GM21515 (cell line): ENCODE results near the gene AFF4.

Experiments used
- ATAC-seq: cut with Tn5 transposase; IDR thresholded peaks from one replicate; pipeline ENCODE4 v1.9.1; 2021; ENCODE audit not compliant: unreplicated experiment

AFF4 gene

DNA sequence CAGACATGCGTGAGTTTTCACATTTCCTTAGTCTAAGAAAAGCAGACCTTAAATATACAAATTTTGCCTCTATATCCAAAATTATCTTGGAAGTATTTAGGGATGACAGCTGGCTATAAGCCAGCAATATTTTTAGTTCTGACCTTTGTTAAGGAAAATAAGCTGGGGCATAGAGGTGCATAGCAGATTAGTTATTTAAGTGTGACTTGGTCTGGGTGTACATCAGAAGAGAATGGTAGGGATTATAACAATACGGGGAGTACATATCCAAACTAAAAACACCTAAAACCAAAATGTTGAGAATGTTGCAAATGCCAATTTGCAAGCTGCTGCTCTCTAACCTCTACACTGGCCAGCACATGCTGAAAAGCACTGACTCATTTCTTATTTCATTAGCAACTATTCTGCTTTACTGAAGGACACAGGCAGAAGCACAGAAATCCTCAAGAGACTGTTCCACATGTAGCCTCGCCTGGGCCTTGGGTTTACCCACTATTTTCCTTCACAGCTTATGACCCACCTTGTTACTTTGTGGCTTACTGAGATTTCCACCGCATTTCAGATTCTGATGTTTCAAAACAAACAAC is 67.6 kb downstream of the AFF4 start:
- no peak for ATAC-seq

- ATAC-seq, result no peak
Measured at GRCh38 chr5:132890817-132891216, 72.6 kb downstream of the AFF4 start.

- ATAC-seq, result no peak
Measured at GRCh38 chr5:132889501-132889900, 73.9 kb downstream of the AFF4 start.

DNA sequence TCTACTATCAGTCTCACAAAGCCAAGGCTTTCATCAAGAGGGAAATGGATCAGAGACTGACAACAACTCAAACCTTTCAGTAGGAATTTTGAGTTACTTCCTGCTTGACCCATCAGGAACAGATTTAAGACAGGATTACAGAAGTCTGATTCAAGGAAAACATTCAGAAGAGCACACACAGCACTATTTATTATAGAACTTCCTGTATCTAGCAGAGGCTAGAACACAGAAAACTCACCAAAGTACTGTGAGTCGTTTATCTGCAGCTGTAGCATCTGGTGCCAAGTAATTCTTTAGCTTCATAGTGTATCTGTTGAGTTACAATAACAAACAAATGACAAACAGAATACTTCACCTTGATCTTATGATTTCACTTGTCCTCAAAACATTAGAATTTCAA is 76.2 kb downstream of the AFF4 start:
- ATAC-seq, result no peak

- no peak for ATAC-seq
Measured at GRCh38 chr5:132886064-132886823, 77.2 kb downstream of the AFF4 start.

- ATAC-seq, result no peak
Measured at GRCh38 chr5:132884548-132884947, 78.9 kb downstream of the AFF4 start.

GRCh38 chr5:132883261-132883834 is 80.1 kb downstream of the AFF4 start:
- no peak for ATAC-seq

- ATAC-seq, result no peak
Measured at GRCh38 chr5:132877938-132878337, 85.5 kb downstream of the AFF4 start.

DNA sequence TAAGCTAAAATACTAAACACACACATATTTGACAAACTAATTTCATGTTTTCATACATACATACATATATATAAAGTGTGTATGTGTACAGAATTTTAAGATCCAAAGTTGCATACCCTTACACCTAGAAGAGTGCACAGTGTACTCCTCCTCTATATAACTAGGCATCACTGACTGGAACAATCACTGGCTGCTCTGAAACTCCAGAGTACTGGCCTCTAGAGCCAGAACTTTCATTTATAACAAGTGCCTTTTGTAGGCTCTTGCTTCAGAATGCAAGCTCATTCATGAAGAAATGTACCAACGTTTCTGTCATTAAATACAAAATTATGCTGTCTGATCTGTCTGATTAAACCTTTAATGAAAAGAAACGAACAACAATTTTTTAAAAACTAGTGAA is 86.0 kb downstream of the AFF4 start:
- no peak for ATAC-seq

- ATAC-seq, result no peak
Measured at GRCh38 chr5:132876020-132876759, 87.2 kb downstream of the AFF4 start.

GRCh38 chr5:132873930-132874271 is 89.5 kb downstream of the AFF4 start:
- ATAC-seq, result no peak

DNA sequence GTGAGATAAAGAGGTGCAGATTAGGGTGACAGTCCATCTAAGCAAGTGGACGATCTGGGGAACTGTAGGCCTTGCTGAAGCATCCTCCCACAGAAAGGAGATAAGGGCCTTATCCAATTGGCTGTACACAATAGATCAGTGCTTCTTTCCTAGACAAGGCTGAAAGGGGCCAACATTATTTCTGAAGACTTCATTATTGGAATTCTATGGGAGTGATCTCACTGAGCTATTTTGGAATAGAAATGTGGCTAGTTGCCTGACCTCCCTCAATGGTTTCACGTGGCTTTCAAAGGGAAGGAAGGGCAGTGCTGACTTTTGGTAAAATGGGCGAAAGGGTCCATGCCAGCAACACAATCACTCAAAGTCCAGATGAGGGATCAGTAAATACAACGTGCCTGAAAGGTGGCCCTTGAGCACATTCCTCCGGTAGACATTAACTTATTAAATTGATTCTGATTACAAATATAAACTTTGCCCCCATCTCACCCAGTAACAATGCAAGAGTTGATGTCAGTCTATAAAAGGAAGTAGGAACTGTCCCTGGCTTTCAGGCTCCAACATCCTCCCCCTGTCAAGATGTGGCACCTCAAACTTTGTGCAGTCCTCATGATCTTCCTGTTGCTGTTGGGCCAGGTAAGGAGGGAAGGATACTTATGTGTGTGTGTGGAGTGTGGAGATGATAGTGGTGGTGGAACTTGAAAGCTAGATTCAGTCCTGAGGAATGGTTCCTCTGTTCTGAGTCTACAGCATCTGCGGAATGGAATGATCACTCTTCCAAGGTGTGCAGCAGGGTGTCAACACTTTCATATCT is 90.1 kb downstream of the AFF4 start, which contains the start of gene LEAP2:
TSS of gene LEAP2 (plus strand) at position 550 of the 811 bp plus-strand sequence. CDS start at position 577, 27 bp downstream.
- ATAC-seq, result no peak

- no peak for ATAC-seq
Measured at GRCh38 chr5:132872788-132873118, 90.7 kb downstream of the AFF4 start.

- ATAC-seq, result no peak
Measured at GRCh38 chr5:132871459-132872284, 91.8 kb downstream of the AFF4 start.

GRCh38 chr5:132870801-132871200 is 92.6 kb downstream of the AFF4 start:
- no peak for ATAC-seq

GRCh38 chr5:132868754-132869153 is 94.7 kb downstream of the AFF4 start:
- ATAC-seq, result no peak

GRCh38 chr5:132867046-132867451 is 96.4 kb downstream of the AFF4 start:
- peak; percentile 12 for ATAC-seq

- ATAC-seq, result peak; percentile 98
Measured at GRCh38 chr5:132866342-132867045, 96.9 kb downstream of the AFF4 start, which contains the start of the genes GDF9 and UQCRQ. TSS of gene GDF9 (minus strand) at chr5:132866469. CDS start at chr5:132864533, 1,936 bp downstream. TSS of gene UQCRQ (plus strand) at chr5:132866642. CDS start at chr5:132866882, 240 bp downstream.

DNA sequence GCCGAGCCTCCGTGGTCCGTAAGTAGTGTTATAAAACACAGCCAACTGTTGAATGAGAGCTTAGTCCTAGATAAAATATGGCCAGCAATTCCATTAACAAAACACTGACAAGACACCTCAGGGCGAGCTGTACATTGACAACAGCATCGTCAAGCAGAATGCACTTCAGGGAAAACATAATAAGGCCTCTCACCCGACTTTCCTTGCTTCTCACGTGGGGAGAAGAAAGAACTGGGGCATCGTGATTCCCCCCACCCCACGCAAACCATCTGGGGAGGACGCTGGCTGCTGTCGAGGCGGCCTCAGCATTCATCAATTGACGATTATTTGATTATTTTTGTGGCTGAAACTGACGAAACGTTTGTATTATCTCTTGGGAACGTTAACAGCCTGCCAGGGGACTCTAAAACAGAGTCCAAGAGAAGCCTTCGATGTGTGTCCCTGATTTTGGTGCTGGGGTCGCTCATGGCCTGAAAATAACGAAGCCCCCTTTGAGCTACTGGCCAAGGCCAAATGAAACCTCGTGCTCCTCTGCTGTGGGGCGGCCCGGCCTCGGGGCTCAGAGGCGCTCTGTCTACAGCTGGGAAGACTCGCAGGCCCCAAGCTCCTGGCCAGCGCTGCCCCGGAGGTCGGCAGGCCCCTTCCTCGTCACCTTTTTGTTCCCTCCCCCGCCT is 97.6 kb downstream of the AFF4 start:
- ATAC-seq, result no peak
